HG03039 (cell line): ENCODE data around the gene ANXA6.
"Not testable (repeated sequence)": the region's sequence is repeated elsewhere in the genome, so short reads cannot be mapped to it uniquely, and the experiment has no call there.

ENCODE experiments used
- ATAC-seq: cut with Tn5 transposase; IDR thresholded peaks from one replicate; pipeline ENCODE4 v1.9.1; 2021; ENCODE audit warnings: mild to moderate bottlenecking, moderate library complexity; ENCODE audit not compliant: unreplicated experiment

The ANXA6 gene

DNA sequence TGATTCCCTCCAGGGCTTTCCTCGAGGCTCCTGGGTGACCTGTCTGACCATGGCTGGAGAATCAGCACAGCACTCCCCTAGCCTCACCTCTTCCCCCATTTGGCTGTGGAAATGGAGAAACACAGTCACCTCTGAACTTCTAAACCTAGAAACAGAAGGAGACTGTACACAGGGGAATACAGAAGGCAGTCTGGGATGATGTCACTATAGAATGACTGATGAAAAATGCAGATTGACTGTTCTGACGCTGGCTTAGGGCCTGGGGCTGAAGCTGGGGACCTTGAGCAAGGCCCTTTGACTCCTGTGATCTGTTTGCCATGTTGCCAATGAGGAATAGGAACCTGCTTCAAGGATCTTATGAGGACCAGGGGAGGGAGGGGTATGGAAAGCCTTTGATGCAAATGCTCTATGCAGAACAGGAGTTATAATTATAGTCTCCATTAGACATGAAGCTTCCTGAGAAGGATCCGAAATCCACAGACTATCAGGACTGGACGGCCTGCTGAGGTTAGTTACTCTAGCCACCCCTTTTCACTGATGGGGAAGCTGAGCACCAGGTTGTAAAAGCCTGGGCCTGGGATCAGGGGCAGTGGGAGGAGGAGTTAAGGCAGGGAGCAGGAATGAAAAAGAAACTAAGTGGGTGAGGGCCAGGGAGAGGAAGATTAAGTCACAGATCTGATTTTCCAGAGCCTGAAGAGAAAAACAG lies 24.4 kb upstream of the ANXA6 start:
- no peak for ATAC-seq

DNA sequence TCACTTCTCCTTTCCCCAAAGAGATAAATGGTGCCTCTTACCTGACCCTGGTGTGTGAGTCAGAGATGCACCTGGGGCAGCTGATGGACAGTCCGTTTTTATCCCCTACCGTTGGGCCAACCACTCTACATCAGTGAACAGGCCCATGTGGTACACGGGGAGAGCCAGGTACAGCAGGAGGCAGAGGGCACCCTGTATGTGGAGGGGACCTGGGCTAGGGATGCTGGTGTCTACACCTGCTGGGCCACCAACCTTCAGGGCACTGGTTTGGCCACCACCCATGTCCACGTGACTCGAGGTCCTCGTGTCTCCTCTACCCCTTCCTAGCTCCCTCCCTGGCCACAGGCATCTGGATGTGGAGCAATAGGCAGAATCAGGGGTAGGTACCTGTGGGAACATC lies 22.7 kb upstream of the ANXA6 start:
- ATAC-seq, result no peak

DNA sequence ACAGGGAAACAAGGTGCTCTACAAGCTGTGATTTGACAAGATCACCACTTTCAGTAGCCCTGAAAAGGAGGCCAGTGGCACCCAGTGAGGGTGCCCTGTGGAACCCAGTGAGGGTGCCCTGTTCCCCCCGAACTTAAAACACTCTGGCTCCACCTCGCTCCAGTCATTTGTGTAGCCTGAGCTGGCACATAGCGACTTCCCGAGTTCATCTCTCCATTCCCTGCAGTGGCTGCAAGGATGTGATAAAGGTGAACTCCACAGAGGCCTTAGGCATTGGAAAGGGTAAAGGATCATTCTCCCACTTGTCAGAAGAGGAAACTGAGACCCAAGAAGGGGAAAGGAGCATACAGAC lies 21.9 kb upstream of the ANXA6 start:
- ATAC-seq, result no peak

DNA sequence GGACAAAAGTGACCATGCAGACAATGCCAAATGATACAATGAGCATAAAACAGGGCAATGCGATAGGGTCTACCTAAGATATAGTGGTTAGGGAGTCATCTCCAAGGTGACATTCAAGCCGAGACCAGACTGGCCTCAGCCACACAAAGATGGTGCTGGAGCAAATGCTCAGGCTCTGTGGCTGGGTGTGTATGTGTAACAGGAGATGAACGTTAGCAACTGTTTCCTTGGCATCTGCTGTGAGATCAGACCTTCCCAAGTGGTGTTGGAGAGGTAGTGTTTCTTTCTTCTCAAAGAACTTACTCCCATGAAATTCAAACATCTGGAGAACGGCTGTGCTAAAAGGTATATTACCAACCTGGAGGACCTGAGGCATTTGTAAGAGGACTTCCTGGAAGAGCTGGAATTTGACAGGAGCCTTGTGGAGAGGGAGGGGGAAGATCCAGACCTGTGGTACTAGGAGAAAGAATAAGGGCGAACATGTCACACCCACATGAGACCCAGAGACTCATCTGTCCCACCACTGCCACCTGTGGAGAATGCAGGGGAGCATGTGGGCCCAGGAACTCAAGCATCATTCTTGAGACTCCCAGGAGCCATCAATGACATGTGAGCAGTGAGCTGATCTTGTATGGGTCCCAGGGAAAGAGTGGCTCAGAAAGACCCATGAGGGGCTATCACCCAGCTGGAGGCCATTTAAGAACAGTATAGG lies 21.4 kb upstream of the ANXA6 start:
- no peak for ATAC-seq

DNA sequence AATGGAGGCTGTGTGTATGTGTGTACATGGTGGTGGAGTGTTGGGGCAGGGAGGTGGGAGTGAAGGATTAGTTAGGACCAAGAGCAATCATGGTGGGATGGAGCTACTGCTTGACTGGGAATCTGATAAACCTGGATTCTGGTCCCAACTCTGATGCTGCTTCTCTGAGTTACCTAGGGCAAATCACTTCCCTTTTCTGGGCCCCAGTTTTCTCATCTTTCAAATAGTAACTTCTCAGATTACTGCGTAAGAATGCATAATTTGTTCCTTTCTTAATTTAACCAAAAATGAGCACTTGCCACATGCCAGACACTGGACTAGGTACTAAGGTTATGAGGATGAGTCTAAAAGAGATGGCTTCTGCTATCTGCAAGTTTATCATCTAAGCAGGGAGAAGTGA lies 20.8 kb upstream of the ANXA6 start:
- ATAC-seq, result no peak

DNA sequence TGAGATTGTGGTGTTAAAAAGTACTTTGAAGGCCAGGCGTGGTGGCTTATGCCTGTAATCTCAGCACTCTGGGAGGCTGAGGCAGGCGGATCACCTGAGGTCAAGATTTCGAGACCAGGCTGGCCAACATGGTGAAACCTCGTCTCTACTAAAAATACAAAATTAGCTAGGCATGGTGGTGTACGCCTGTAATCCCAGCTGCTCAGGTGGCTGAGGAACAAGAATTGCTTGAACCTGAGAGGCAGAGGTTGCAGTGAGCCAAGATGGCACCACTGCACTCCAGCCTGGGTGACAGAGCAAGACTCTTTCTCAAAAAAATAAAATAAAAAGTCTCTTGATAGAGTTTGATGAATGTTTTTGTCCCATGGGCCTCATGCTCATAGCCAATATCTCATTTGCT lies 18.7 kb upstream of the ANXA6 start:
- not testable (repeated sequence) for ATAC-seq

DNA sequence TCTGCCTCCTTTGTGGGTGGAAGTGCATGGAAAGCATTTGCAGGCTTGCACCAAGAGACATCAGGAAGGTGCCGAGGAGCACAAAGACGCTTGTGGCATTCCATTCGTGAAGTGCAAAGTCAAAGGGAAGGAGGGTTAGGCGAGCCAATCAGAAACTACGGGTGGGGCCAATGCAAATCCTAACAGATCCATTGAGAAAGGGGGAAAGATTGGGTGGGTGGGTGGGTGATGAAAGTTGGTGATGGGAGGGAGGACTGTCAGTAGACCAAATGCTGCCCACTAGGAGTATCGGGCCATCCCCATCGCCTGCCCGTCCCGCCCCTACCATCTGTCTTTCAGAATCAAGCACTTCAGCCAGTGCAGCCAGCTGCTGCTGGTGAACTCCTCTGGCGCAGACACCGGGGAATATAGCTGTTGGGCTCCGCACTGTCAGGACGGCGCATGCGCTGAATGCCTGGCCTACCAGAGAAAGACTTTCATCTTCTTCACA lies 17.1 kb upstream of the ANXA6 start:
- ATAC-seq, result no peak

DNA sequence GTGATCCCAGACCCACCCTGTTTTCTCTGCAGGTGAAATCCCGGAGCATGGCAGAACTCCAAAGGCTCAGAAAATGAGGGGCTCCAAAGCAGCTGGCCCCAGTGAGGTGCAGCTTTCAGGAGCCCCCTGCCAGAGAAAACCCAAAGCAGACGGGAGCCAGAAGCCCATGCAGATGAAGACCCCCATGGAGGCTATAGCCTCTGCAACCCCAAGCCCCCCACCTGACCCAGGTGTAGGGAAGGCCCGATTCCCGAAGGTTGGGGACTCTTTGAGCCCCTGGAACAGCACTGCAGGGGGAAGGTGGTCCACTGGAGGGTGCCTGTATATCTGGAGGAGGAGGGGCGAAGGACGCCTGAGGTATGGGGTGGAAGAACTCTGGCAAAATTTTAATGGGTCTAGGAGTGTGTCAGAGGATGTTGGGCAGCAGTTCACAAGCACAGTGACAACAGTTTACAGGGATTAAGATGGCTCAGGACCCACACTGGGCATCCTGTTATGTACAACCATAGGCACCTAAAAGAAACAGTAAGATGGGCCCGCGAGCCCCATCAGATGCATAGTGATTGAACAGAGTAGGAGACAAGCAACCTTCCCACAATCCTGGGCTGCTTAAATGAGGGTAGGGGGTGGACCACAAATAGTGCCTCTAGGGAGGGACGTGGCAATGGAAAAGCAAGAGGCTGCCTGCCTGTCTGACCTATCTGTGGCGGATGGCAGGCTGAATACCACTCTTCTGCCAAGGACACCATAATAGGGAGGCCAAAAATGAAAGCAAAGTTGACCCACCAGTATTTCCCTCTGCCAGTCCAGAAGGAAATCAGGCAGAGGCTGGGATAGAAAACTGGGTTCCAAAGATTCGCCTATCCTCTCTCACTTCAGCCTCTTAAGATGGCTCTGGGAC lies 16.4 kb upstream of the ANXA6 start:
- no peak for ATAC-seq

DNA sequence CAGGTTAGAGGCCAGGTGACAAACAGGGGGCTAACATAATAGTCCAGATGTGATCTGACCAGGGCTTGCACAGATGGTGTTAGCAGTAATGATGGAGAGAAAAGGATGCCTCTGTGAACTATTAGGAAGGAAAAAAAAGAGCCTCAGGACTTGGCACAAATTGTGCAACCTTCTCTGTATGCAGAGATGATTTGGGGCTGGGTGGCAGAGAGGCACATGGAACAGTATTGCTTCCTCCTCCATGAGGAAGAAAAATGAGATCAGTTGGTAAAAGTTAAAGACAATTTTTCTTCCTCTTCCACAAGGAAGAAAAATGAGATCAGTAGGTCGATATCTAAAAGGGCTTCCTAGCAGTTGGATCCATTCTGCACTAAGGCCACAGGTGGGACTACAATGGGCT lies 13.9 kb upstream of the ANXA6 start:
- no peak for ATAC-seq

DNA sequence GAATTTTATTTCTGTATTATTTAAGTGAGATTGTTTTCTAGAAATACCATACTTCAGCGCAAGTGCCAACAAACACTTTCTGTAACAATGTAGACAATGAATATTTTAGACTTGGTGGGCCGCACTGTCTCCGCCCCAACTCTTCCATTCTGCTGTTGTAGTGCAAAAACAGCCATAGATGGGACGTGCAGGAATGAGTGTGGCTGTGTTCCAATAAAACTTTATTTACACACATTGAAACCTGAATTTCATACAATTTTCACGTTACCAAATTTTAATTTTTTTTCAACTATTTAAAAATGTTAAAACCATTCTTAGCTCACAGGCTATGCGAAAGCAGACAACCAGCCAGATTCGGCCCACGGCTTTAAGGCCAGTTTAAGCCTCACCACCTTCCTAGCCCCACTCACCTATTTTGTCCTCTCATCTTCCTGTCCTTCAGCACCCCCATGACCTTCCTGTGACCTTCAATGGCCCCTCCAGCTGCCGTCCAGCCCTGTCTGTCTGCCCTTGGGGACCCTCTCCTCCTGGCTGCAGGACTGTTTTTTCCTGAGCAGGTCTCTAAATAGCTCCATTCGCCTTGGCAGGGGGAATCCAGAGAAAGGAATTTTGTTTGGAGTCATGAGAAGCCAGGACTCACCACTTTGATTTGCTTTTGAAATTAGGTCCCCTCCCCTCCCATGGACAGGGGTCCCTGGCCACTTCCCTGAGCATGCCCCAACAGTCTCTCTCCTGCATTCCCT lies 11.2 kb upstream of the ANXA6 start:
- ATAC-seq, result no peak

DNA sequence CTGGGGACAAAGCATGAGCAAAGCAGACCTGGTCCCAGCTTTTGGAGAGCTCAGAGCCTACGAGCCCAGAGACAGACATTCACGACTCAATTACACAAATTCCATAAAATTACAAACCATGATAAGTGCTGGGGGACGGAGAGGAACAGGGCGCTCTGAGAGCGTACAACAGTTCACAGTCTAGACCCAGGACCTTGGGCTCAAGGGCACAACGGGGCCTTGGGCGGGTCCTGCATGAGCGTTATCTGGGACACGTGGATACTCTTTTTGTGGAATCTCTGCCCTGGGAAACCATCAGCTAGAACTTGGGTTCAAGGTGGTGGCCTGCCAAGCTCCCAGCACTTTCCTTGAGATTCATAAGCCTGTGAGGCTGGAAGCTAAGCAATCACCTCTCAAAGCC lies 9.4 kb upstream of the ANXA6 start:
- ATAC-seq, result no peak

DNA sequence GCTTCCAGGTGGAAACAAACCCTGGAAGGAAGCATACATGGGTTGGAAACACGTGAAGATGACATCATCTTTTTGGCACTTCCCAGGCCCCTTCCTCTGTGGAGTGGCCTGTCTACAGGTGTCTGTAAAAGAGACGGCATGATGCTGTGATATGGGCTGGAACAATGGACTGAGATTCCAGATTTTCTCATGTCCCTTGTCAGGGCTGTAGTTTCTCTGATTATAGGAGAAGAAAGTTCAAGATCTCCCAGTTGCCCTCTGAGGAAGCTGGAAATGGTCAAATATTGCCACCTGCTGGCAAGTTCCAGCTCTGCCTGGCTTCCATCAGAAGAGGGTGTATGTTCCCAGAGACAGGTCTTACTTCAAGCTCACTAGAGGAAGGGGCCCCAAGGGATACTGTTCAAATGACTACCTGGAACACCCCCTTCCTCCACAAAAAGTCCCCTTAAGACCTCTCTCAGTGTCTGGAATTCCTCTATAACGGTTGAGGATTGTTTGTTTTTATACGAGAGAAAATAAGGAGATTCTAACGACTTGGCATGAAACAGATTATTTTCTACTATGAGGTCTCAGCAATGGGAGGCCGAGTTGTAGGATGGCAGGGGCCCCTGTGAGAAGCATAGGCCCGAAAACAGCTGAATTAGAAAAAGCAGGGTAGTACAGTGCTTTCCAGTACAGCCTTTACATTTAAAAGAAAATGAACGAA lies 7.3 kb upstream of the ANXA6 start:
- no peak for ATAC-seq

DNA sequence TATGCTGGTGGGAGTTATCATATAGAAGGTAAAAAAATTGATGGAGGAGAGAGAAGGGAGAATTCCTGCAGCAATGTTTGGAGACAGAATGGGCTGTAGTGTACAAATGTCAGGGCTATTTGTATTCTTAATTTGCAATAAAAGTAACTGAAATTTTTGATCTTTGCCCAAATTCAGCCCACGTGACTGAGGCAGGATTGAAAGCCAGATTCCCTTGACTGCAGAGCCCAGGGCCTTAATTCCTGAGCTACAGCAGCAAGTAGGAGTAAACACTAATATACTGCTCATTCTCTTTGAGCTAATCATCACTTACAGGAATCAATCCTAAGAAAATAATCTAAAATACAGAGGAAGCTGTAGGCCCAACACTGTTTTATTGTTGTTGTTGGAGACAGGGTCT lies 5.2 kb upstream of the ANXA6 start:
- no peak for ATAC-seq

DNA sequence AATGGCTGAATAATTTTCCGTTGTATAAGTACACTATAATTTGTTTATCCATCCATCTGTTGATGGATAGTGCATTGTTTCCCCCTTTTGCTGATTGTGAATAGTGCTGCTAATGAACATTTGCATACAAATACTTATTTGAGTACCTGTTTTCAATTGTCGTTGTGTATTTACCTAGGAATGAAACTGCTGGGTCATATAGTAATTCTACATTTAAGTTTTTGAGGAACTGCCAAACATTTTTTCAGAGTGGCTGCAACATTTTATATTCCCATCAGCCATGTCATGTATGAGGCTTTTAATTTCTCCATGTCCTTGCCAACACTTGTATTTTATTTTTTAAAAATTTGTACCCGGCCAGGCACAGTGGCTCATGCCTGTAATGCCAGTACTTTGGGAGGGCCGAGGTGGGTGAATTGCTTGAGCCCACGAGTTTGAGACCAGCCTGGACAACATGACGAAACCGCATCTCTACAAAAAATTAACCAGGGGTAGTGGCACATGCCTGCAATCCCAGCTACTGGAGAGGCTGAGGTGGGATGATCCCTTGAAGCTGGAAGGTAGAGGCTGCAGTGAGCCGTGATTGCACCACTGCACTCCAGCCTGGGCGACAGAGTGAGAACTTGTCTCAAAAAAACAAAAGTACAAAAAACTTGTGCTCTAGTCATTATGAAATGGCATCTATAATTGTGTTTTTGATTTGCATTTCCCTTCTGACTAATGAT lies 2.2 kb upstream of the ANXA6 start:
- no peak for ATAC-seq

DNA sequence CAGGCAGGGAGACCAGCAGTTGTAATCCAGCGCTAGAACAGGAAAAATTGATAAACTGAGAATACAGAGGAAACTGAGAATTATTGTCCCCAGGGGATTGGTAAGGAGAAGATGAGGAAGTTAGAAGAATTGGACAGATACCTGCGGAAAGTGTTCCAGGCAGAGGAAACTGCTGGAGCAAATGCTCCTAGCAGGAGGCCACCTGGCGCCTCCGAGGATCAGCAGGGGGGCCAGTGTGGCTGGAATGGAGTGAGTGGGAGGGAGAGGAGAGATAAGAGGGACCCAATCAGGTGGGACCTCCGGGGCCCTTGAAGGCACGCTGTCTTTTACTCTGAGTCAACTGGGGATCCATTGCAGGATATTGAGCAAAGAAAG lies 695 bp upstream of the ANXA6 start:
- ATAC-seq, result no peak

DNA sequence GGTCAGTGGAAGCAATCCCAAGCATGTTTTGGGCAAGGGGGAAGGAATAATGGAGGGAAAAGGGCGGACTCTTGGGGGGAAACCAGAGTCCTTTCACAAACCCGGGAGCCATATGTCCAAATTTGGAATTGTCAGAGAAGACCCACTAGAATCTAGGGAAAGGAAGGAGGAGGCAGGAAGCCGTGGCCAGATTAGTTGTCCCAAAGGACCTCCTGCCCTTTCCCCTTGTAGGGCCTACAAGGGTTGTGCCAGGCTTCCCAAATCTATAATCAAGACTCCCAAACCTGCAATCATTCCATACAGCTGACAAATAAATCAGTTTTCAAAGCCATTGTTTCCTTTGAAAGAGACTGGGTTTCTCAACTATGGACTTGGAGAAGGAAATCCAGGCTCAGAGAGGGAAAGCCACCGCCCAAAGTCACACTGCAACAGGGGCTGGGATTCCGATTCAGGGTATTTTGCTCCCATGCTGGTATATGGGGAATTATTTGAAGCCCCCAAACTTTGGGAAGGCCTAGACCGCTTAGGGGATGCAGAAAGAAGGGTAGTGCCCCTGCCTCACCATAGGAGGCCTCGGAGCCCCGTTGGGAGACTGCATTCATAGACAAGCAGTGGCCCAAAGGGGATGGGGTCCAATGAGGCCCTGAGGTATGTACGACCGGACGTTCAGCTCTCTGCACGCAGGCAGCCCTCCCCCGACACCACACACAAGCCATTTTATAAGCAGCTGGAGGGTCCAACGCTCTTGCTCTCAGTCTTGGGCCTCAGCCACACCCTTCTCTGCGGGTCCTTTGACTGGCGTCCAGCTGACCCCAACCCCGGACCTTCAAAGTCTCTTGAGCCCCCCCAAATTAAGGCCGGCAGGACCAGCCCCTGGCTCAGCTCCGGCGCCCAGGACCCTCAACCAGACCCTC lies 815 bp downstream of the ANXA6 start:
- ATAC-seq, result no peak

DNA sequence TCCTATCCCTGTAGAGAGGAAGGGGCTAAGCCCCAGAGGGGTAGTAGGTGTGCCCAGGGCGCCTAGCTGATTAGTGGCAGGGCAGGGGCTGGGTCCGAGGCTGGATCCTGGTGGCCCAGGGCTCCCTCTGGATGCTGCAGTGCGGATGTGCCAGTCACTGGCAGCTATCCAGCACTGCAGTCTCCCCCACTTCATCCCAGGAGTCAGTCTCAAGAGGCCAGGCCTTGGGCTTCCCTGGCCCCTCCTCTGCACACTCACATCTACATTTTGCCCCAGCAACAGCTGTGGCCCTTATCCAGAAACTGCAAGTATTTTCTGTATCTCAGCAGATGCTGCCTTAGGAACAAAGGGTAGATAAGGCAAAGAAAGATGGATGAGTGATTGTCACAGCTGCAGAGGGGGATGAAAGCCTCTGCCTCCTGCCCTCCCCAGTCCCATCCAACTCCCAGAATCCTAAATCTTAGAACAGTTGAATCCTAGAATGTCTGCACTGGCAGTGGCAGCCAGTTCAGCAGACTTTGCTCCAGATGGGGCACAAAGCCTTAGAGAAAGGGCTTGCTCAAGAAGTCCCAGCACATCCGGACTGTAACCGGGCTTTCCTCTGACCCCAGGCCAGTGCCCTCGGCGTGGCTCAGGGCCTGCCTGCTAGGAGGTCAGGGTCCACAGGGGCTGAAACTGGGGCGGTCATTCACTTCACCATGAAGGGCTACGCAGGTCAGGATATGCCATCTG lies 1.6 kb downstream of the ANXA6 start:
- ATAC-seq, result no peak
